HCT116 (cell line): ENCODE measurements around the gene SYNDIG1. TPM values are rescaled to one million over a fixed set of nuclear protein-coding genes. Genes with fewer than 3 reads are reported as not detected.

Experiments
- ATAC-seq: fragments of 200-7000 bp; cut with Tn5 transposase; 2 replicates; pipeline ENCODE4 v1.9.1; 2020; ENCODE audit warnings: mild to moderate bottlenecking, moderate library complexity
- BruUV-seq: library from RNA; stranded (reverse); fragments of 400-500 nt; replicated peaks from 2 replicates; lab custom pipeline; 2021; lab: Mats Ljungman, UMichigan
- CTCF ChIA-PET: fragments of 300-600 bp; sonication (Branson Sonifier 250); formaldehyde crosslinking; loops from one replicate; lab custom pipeline; 2021; ENCODE audit warnings: antibody characterized with exemption; lab: Charles Lee
- POLR2A ChIA-PET: fragments of 300-600, 350-600 bp; sonication (Branson Sonifier 250); formaldehyde crosslinking; loops from one replicate; lab custom pipeline; 2021; ENCODE audit warnings: antibody characterized with exemption; lab: Charles Lee
- RAD21 ChIA-PET, 2 experiments: fragments of 300-600 bp; sonication (Branson Sonifier 250); formaldehyde crosslinking; loops; one replicate each; lab custom pipeline; 2023; ENCODE audit warnings: low total read pairs in 2 of 2; ENCODE audit not compliant: uncharacterized antibody in 2 of 2, unreplicated experiment in 2 of 2, low non-redundant PET in 1 of 2; lab: Charles Lee
- DNase-seq: peaks from one replicate; pipeline ENCODE4 v3.0.0-alpha.2; 2010; ENCODE audit warnings: low read depth, low spot score
- H2AFZ ChIP-seq: fragments of 200-600 bp; shearing (Covaris generic), sonication (generic); 2 replicates; pipeline ENCODE4 v1.6.1; 2017; ENCODE audit warnings: low read depth, mixed run types, mixed read lengths, antibody characterized with exemption, low read length; ENCODE audit not compliant: poor library complexity, severe bottlenecking
- H3K27ac ChIP-seq: 2 replicates; pipeline ENCODE4 v1.5.1; 2012; ENCODE audit warnings: low read depth, low read length
- H3K27me3 ChIP-seq: fragments of 200-600 bp; sonication (generic); 2 replicates; pipeline ENCODE4 v1.6.1; 2016; ENCODE audit warnings: mixed run types, low read length, mixed read lengths; ENCODE audit not compliant: insufficient read depth
- H3K36me3 ChIP-seq, 2 experiments: fragments of 200-500 bp in 1 of 2; fragments of 200-600 bp in 1 of 2; sonication (Bioruptor generic) in 1 of 2; sonication (generic) in 1 of 2; 2 replicates each; pipeline versions ENCODE4 v1.5.1 to v1.6.1; 2014 to 2016; ENCODE audit warnings: low read length in 2 of 2, inconsistent platforms in 1 of 2, mixed read lengths in 1 of 2, mixed run types in 1 of 2; ENCODE audit not compliant: insufficient read depth in 2 of 2, control insufficient read depth in 1 of 2
- H3K4me1 ChIP-seq, 2 experiments: fragments of 200-600 bp in 1 of 2; sonication (generic) in 1 of 2; 2 replicates each; pipeline versions ENCODE4 v1.5.1 to v1.6.1; 2012 to 2017; ENCODE audit warnings: low read length in 2 of 2, inconsistent platforms in 1 of 2, mild to moderate bottlenecking in 1 of 2, mixed read lengths in 1 of 2, mixed run types in 1 of 2, moderate library complexity in 1 of 2; ENCODE audit not compliant: insufficient read depth in 2 of 2, control insufficient read depth in 1 of 2
- H3K4me2 ChIP-seq: fragments of 200-600 bp; sonication (generic); 2 replicates; pipeline ENCODE4 v1.6.1; 2017; ENCODE audit warnings: mixed run types, low read length, mixed read lengths
- H3K4me3 ChIP-seq, 2 experiments: fragments of 200-600 bp in 1 of 2; sonication (generic) in 1 of 2; replicated peaks in 1 of 2; 2 replicates each; pipeline ENCODE4 v1.5.1; 2011 to 2016; ENCODE audit warnings: low read length in 2 of 2, control low read depth in 1 of 2, low read depth in 1 of 2, mild to moderate bottlenecking in 1 of 2, mixed read lengths in 1 of 2, mixed run types in 1 of 2
- H3K79me2 ChIP-seq: fragments of 200-600 bp; sonication (generic); 2 replicates; pipeline ENCODE4 v1.6.1; 2017; ENCODE audit warnings: mild to moderate bottlenecking, mixed run types, low read length, moderate library complexity, mixed read lengths; ENCODE audit not compliant: insufficient read depth
- H3K9ac ChIP-seq: fragments of 200-600 bp; sonication (generic); 2 replicates; pipeline ENCODE4 v1.6.1; 2016; ENCODE audit warnings: low read length, mixed read lengths
- H3K9me2 ChIP-seq: fragments of 200-600 bp; sonication (generic), shearing (Covaris generic); 2 replicates; pipeline ENCODE4 v1.6.1; 2017; ENCODE audit warnings: mixed run types, mild to moderate bottlenecking, moderate library complexity; ENCODE audit not compliant: insufficient read depth
- H3K9me3 ChIP-seq, 2 experiments: fragments of 200-500 bp in 1 of 2; fragments of 200-600 bp in 1 of 2; sonication (Bioruptor generic) in 1 of 2; sonication (generic) in 1 of 2; 2 replicates each; pipeline ENCODE4 v1.6.1; 2014 to 2017; ENCODE audit warnings: low read length in 2 of 2, mixed read lengths in 2 of 2, inconsistent platforms in 1 of 2, low read depth in 1 of 2, mild to moderate bottlenecking in 1 of 2, mixed run types in 1 of 2, moderate library complexity in 1 of 2; ENCODE audit not compliant: control insufficient read depth in 1 of 2, insufficient read depth in 1 of 2
- H4K20me1 ChIP-seq: fragments of 200-600 bp; sonication (generic), shearing (Covaris generic); 2 replicates; pipeline ENCODE4 v1.6.1; 2017; ENCODE audit warnings: mixed run types, mild to moderate bottlenecking, moderate library complexity; ENCODE audit not compliant: insufficient read depth
- ATF3 ChIP-seq: IDR thresholded peaks from 2 replicates; pipeline ENCODE4 v1.6.1; 2012
- CBX3 ChIP-seq: IDR thresholded peaks from 2 replicates; pipeline ENCODE4 v1.6.1; 2012; ENCODE audit warnings: low read depth
- CEBPB ChIP-seq: IDR thresholded peaks from 2 replicates; pipeline ENCODE4 v1.6.1; 2012; ENCODE audit warnings: low read depth
- EGR1 ChIP-seq: IDR thresholded peaks from 2 replicates; pipeline ENCODE4 v1.6.1; 2012; ENCODE audit warnings: low read depth
- ELF1 ChIP-seq: IDR thresholded peaks from 2 replicates; pipeline ENCODE4 v1.6.1; 2012; ENCODE audit warnings: low read depth, borderline replicate concordance
- EZH2 ChIP-seq: fragments of 200-600 bp; sonication (generic); IDR thresholded peaks from 2 replicates; pipeline ENCODE4 v1.6.1; 2017; ENCODE audit warnings: antibody characterized with exemption, mixed run types
- EZH2phosphoT487 ChIP-seq: fragments of 200-600 bp; IDR thresholded peaks from 2 replicates; pipeline ENCODE4 v1.6.1; 2018; ENCODE audit warnings: antibody characterized with exemption, borderline replicate concordance
- FOSL1 ChIP-seq: IDR thresholded peaks from 2 replicates; pipeline ENCODE4 v1.6.1; 2012; ENCODE audit warnings: low read depth
- JUND ChIP-seq: IDR thresholded peaks from 2 replicates; pipeline ENCODE4 v1.6.1; 2012
- MAX ChIP-seq: IDR thresholded peaks from 2 replicates; pipeline ENCODE4 v1.6.1; 2012
- POLR2A ChIP-seq: IDR thresholded peaks from 2 replicates; pipeline ENCODE4 v1.7.0; 2011; ENCODE audit warnings: borderline replicate concordance; ENCODE audit not compliant: insufficient read depth, insufficient read length; ENCODE audit errors: extremely low read depth
- POLR2AphosphoS5 ChIP-seq: IDR thresholded peaks from 2 replicates; pipeline ENCODE4 v1.6.1; 2011; ENCODE audit warnings: mild to moderate bottlenecking, low read depth, low read length, moderate library complexity
- REST ChIP-seq: IDR thresholded peaks from 2 replicates; pipeline ENCODE4 v1.6.1; 2012; ENCODE audit warnings: low read depth
- SIN3A ChIP-seq: IDR thresholded peaks from 2 replicates; pipeline ENCODE4 v1.6.1; 2012; ENCODE audit warnings: low read depth
- SP1 ChIP-seq: IDR thresholded peaks from 2 replicates; pipeline ENCODE4 v1.6.1; 2012; ENCODE audit warnings: low read depth
- SRF ChIP-seq: IDR thresholded peaks from 2 replicates; pipeline ENCODE4 v1.6.1; 2012; ENCODE audit warnings: low read depth
- YY1 ChIP-seq: IDR thresholded peaks from 2 replicates; pipeline ENCODE4 v1.6.1; 2011; ENCODE audit warnings: low read length, low read depth, moderate library complexity, mild to moderate bottlenecking; ENCODE audit not compliant: insufficient replicate concordance; ENCODE audit errors: extremely low read depth
- ZBTB33 ChIP-seq: IDR thresholded peaks from 2 replicates; pipeline ENCODE4 v1.6.1; 2011; ENCODE audit warnings: mild to moderate bottlenecking, low read length, moderate library complexity; ENCODE audit not compliant: insufficient replicate concordance; ENCODE audit errors: extremely low read depth
- ZNF274 ChIP-seq: fragments of 200-500 bp; sonication (Bioruptor generic); IDR thresholded peaks from 2 replicates; pipeline ENCODE4 v1.6.1; 2014; ENCODE audit warnings: mild to moderate bottlenecking, low read depth, low read length, inconsistent platforms
- intact Hi-C: fragments of 100-400 bp; cut with micrococcal nuclease; formaldehyde crosslinking; loops from 2 replicates; pipeline ENCODE4 v1.10.0; 2022
- total RNA-seq: library from RNA; stranded (reverse); gene quantifications from one replicate; pipeline ENCODE4 v1.2.1, GENCODE V29; 2021; ENCODE audit not compliant: unreplicated experiment

The SYNDIG1 gene
- total RNA-seq, 1 experiment from 2014 or later, result not detected

- Histone ChIP-seq H3K79me2 (no peaks in the 10 kb centered on the region), H2AFZ (no peak overlapping the region), H3K27ac (no peak overlapping the region), H4K20me1 (no peaks in the 10 kb centered on the region), H3K4me1 (no peaks in the 10 kb centered on the region), H3K36me3 (no peaks in the 10 kb centered on the region), H3K4me2 (no peak overlapping the region), H3K27me3 (no peaks in the 10 kb centered on the region), H3K9ac (no peak overlapping the region), H3K4me3 (no peak overlapping the region), H3K9me2 (no peaks in the 10 kb centered on the region), H3K9me3 (no peaks in the 10 kb centered on the region)
- no TSS peak for BruUV-seq
- intact Hi-C loops, result no loop called here
- TF ChIP-seq SP1 (no peak), ATF3 (no peak), EGR1 (no peak), POLR2A (no peak), SIN3A (no peak), POLR2AphosphoS5 (no peak), ZBTB33 (no peak), EZH2 (no peak), CBX3 (no peak), ZNF274 (no peak), FOSL1 (no peak), YY1 (no peak), REST (no peak), MAX (no peak), ELF1 (no peak), JUND (no peak), SRF (no peak), EZH2phosphoT487 (no peak), CEBPB (no peak)
- ChIA-PET CTCF (no interaction called here), RAD21 (no interaction called here), POLR2A (no interaction called here)
- DNase-seq (no peak), ATAC-seq (no peak)
Observed at GRCh38 chr20:24492031-24492607, 22.7 kb downstream of the SYNDIG1 start.
